PC-9 (cell line): ENCODE results near the gene VPS50. TPM values are rescaled to one million over a fixed set of nuclear protein-coding genes. Genes with fewer than 3 reads are reported as not detected.
A peak's percentile ranks its signal among the peaks of the same experiment; 100 is the strongest.
"Not testable (repeated sequence)": the region's sequence is repeated elsewhere in the genome, so short reads cannot be mapped to it uniquely, and the experiment has no call there.

Experiments used
- BruUV-seq: library from RNA; stranded (reverse); fragments of 400-500 nt; replicated peaks from 2 replicates; lab custom pipeline; 2021; lab: Mats Ljungman, UMichigan
- CTCF ChIA-PET: fragments of 300-600 bp; sonication (Branson Sonifier 250); formaldehyde crosslinking; loops from one replicate; lab custom pipeline; 2022; ENCODE audit warnings: antibody characterized with exemption; lab: Charles Lee
- POLR2A ChIA-PET: fragments of 300-600 bp; sonication (Branson Sonifier 250); formaldehyde crosslinking; loops from one replicate; lab custom pipeline; 2022; ENCODE audit warnings: antibody characterized with exemption; ENCODE audit not compliant: unreplicated experiment; lab: Charles Lee
- DNase-seq, 2 experiments: peaks; one replicate each; pipeline versions ENCODE4 v3.0.0 to v3.0.0-alpha.2; 2015 to 2022; ENCODE audit warnings: mixed read lengths in 1 of 2
- H2AFZ ChIP-seq: fragments of 200-600 bp; sonication (generic); 2 replicates; pipeline ENCODE4 v1.8.1; 2017; ENCODE audit warnings: antibody characterized with exemption
- H3F3A ChIP-seq: fragments of 200-600 bp; sonication (generic); 2 replicates; pipeline ENCODE4 v1.8.1; 2017; ENCODE audit warnings: antibody characterized with exemption, mild to moderate bottlenecking, low read depth; ENCODE audit not compliant: insufficient read depth
- H3K27ac ChIP-seq: fragments of 200-600 bp; sonication (generic); 2 replicates; pipeline ENCODE4 v1.6.1; 2016; ENCODE audit warnings: mixed run types
- H3K27me3 ChIP-seq: fragments of 200-600 bp; sonication (generic); 2 replicates; pipeline ENCODE4 v1.6.1; 2016; ENCODE audit warnings: low read depth, mixed run types; ENCODE audit not compliant: insufficient read depth
- H3K36me3 ChIP-seq: fragments of 200-600 bp; sonication (generic); 2 replicates; pipeline ENCODE4 v1.6.1; 2016; ENCODE audit warnings: low read depth, mixed run types
- H3K4me1 ChIP-seq: fragments of 200-600 bp; sonication (generic); replicated peaks from 2 replicates; pipeline ENCODE4 v1.6.1; 2016; ENCODE audit warnings: mixed run types; ENCODE audit not compliant: insufficient read depth
- H3K4me2 ChIP-seq: fragments of 200-600 bp; sonication (generic); 2 replicates; pipeline ENCODE4 v1.6.1; 2017; ENCODE audit warnings: mixed run types
- H3K4me3 ChIP-seq: fragments of 200-600 bp; sonication (generic); 2 replicates; pipeline ENCODE4 v1.6.1; 2016; ENCODE audit warnings: mixed run types
- H3K79me2 ChIP-seq: fragments of 200-600 bp; sonication (generic); 2 replicates; pipeline ENCODE4 v1.6.1; 2017; ENCODE audit warnings: low read depth, mixed run types
- H3K9me2 ChIP-seq: fragments of 200-600 bp; sonication (generic); 2 replicates; pipeline ENCODE4 v1.8.1; 2017; ENCODE audit warnings: mild to moderate bottlenecking; ENCODE audit not compliant: insufficient read depth
- H3K9me3 ChIP-seq: fragments of 200-600 bp; sonication (generic); 2 replicates; pipeline ENCODE4 v1.8.1; 2016; ENCODE audit warnings: low read depth; ENCODE audit not compliant: insufficient read depth
- H4K20me1 ChIP-seq: fragments of 200-600 bp; sonication (generic); 2 replicates; pipeline ENCODE4 v1.8.1; 2017; ENCODE audit not compliant: insufficient read depth
- CTCF ChIP-seq: fragments of 200-600 bp; sonication (generic); conservative IDR thresholded peaks from 2 replicates; pipeline ENCODE4 v1.6.1; 2017; ENCODE audit warnings: mixed run types, antibody characterized with exemption, mild to moderate bottlenecking, moderate library complexity
- EZH2 ChIP-seq: fragments of 200-600 bp; sonication (generic); IDR thresholded peaks from 2 replicates; pipeline ENCODE4 v1.8.0; 2017; ENCODE audit warnings: antibody characterized with exemption, low read depth
- intact Hi-C: fragments of 100-400 bp; cut with micrococcal nuclease; formaldehyde crosslinking; loops from one replicate; pipeline ENCODE4 v1.10.0; 2022; ENCODE audit not compliant: unreplicated experiment
- total RNA-seq: library from RNA; stranded (reverse); gene quantifications from 2 replicates; pipeline ENCODE4 v1.2.3, GENCODE V29; 2021

Gene VPS50
- total RNA-seq, 1 experiment from 2014 or later, result 32.2 TPM

- Histone ChIP-seq H3K4me1 (no peaks in the 10 kb centered on the region), H2AFZ (no peak overlapping the region), H3K9me2 (no peaks in the 10 kb centered on the region), H3K79me2 (no peaks in the 10 kb centered on the region), H4K20me1 (no peaks in the 10 kb centered on the region), H3K4me3 (no peak overlapping the region), H3K27ac (no peak overlapping the region), H3F3A (no peaks in the 10 kb centered on the region), H3K27me3 (no peaks in the 10 kb centered on the region), H3K9me3 (no peaks in the 10 kb centered on the region), H3K36me3 (no peaks in the 10 kb centered on the region), H3K4me2 (no peak overlapping the region)
- CTCF ChIA-PET, result no interaction called here
- TF ChIP-seq EZH2 (no peak), CTCF (no peak)
- no TSS peak for BruUV-seq
- intact Hi-C loops, result no loop called here
- no peak for DNase-seq
- POLR2A ChIA-PET, result no interaction called here
Measured at GRCh38 chr7:93316730-93317129, 84.6 kb downstream of the VPS50 start.

GRCh38 chr7:93320887-93321286 is 88.7 kb downstream of the VPS50 start:
- Histone ChIP-seq H3K9me2 (no peaks in the 10 kb centered on the region), H3K79me2 (no peaks in the 10 kb centered on the region), H3K9me3 (no peaks in the 10 kb centered on the region), H3K27ac (no peak overlapping the region), H3F3A (no peaks in the 10 kb centered on the region), H2AFZ (no peak overlapping the region), H3K4me2 (no peak overlapping the region), H3K4me3 (no peak overlapping the region), H3K36me3 (no peaks in the 10 kb centered on the region), H3K4me1 (no peaks in the 10 kb centered on the region), H4K20me1 (no peaks in the 10 kb centered on the region), H3K27me3 (no peaks in the 10 kb centered on the region)
- BruUV-seq, result no TSS peak
- DNase-seq, result no peak
- TF ChIP-seq CTCF (no peak), EZH2 (no peak)
- POLR2A ChIA-PET, result no interaction called here
- CTCF ChIA-PET, result no interaction called here
- intact Hi-C loops, result no loop called here

GRCh38 chr7:93326291-93326690 is 94.1 kb downstream of the VPS50 start:
- H3K27ac ChIP-seq, H3K4me2 ChIP-seq, H3F3A ChIP-seq, H3K79me2 ChIP-seq, H3K4me3 ChIP-seq, H3K36me3 ChIP-seq, DNase-seq, H2AFZ ChIP-seq, H3K9me2 ChIP-seq, POLR2A ChIA-PET, H3K9me3 ChIP-seq, BruUV-seq, H3K27me3 ChIP-seq, CTCF ChIA-PET, H4K20me1 ChIP-seq, intact Hi-C loops: not testable (repeated sequence)
- peaks cover 11% of the 10 kb centered on the region; the same call in 1 of the 2 replicates for H3K4me1 ChIP-seq

- Histone ChIP-seq H3K36me3 (no peaks in the 10 kb centered on the region), H3K27me3 (no peaks in the 10 kb centered on the region), H3F3A (no peaks in the 10 kb centered on the region), H3K4me1 (peaks cover 11% of the 10 kb centered on the region; the same call in 1 of the 2 replicates), H3K27ac (no peak overlapping the region), H3K79me2 (no peaks in the 10 kb centered on the region), H3K9me3 (no peaks in the 10 kb centered on the region), H3K9me2 (no peaks in the 10 kb centered on the region), H4K20me1 (no peaks in the 10 kb centered on the region), H3K4me2 (no peak overlapping the region), H3K4me3 (no peak overlapping the region), H2AFZ (no peak overlapping the region)
- ChIA-PET POLR2A (interaction anchor here (0.7 kb wide), 1 partner anchor 102 kb away, joined by 3 read pairs; no protein-coding TSS in a partner anchor), CTCF (no interaction called here)
- BruUV-seq, result no TSS peak
- TF ChIP-seq EZH2, result no peak
- TF ChIP-seq CTCF, result no peak
- DNase-seq, result peak; percentile 8 to 73
- intact Hi-C loops, result no loop called here
Measured at GRCh38 chr7:93327006-93327633, 95.0 kb downstream of the VPS50 start.
